ENCODE measurements around the gene TREM2. TPM values are rescaled to one million over a fixed set of nuclear protein-coding genes. Genes with fewer than 3 reads are reported as not detected.

TREM2 gene
- not detected in 2 replicates for total RNA-seq (2014; rRNA removed; shearing (Covaris generic); ENCODE audit: low replicate concordance)

- H3K79me2 ChIP-seq (ENCODE audit: low read length), result no peaks in the 10 kb centered on the region
- H3K4me1 ChIP-seq (ENCODE audit: low read length), result no peaks in the 10 kb centered on the region
- no peak within 1 kb of the TSS for H3K4me3 ChIP-seq (ENCODE audit: low read length)
- no peak within 1 kb of the TSS for H3K4me2 ChIP-seq (ENCODE audit: low read depth, low read length, poor library complexity, severe bottlenecking)
- no peak within 1 kb of the TSS for H3K27ac ChIP-seq (ENCODE audit: low read length)
- no peak for DNase-seq
- no peaks in the 10 kb centered on the region for H3K27me3 ChIP-seq (ENCODE audit: low read length)
- no peaks in the 10 kb centered on the region for H3K9me2 ChIP-seq (replicated peaks; ENCODE audit: insufficient read depth, low read length)
- H3K9me3 ChIP-seq (ENCODE audit: low read length), result no peaks in the 10 kb centered on the region
- H3K36me3 ChIP-seq (ENCODE audit: insufficient read depth, low read length), result no peaks in the 10 kb centered on the region
- no peak within 1 kb of the TSS for H2AFZ ChIP-seq (ENCODE audit: low read length)
- no peaks in the 10 kb centered on the region for H4K20me1 ChIP-seq (ENCODE audit: insufficient read depth, low read depth, low read length)
- H3K9ac ChIP-seq (ENCODE audit: low read length), result no peak within 1 kb of the TSS
These were observed at the start of gene TREM2 for GRCh38 chr6:41162687-41163418. TREM2 (minus strand) TSS chr6:41163116; CDS start chr6:41163082, 34 bp downstream.

- no peak overlapping the region for H2AFZ ChIP-seq (ENCODE audit: low read length)
These were observed 46.8 kb upstream of the TREM2 start for GRCh38 chr6:41209547-41210320.

GRCh38 chr6:41208439-41209106, 45.7 kb upstream of the TREM2 start:
- DNase-seq, result no peak
- H3K4me1 ChIP-seq (ENCODE audit: low read length), result no peaks in the 10 kb centered on the region
- no peak overlapping the region for H3K4me3 ChIP-seq (ENCODE audit: low read length)
- no peaks in the 10 kb centered on the region for H3K79me2 ChIP-seq (ENCODE audit: low read length)
- H3K36me3 ChIP-seq (ENCODE audit: insufficient read depth, low read length), result no peaks in the 10 kb centered on the region
- no peak overlapping the region for H2AFZ ChIP-seq (ENCODE audit: low read length)
- H3K27me3 ChIP-seq (ENCODE audit: low read length), result no peaks in the 10 kb centered on the region
- no peaks in the 10 kb centered on the region for H3K9me2 ChIP-seq (replicated peaks; ENCODE audit: insufficient read depth, low read length)
- H3K4me2 ChIP-seq (ENCODE audit: low read depth, low read length, poor library complexity, severe bottlenecking), result no peak overlapping the region
- H3K9ac ChIP-seq (ENCODE audit: low read length), result no peak overlapping the region
- no peaks in the 10 kb centered on the region for H4K20me1 ChIP-seq (ENCODE audit: insufficient read depth, low read depth, low read length)
- H3K27ac ChIP-seq (ENCODE audit: low read length), result no peak overlapping the region
- no peaks in the 10 kb centered on the region for H3K9me3 ChIP-seq (ENCODE audit: low read length)

More at GRCh38 chr6:41209547-41210320, 46.8 kb upstream of the TREM2 start:
- H3K9ac ChIP-seq (ENCODE audit: low read length), result no peak overlapping the region
- no peaks in the 10 kb centered on the region for H3K79me2 ChIP-seq (ENCODE audit: low read length)
- H3K4me3 ChIP-seq (ENCODE audit: low read length), result no peak overlapping the region
- H3K27me3 ChIP-seq (ENCODE audit: low read length), result no peaks in the 10 kb centered on the region
- H4K20me1 ChIP-seq (ENCODE audit: insufficient read depth, low read depth, low read length), result no peaks in the 10 kb centered on the region
- no peak for DNase-seq
- no peaks in the 10 kb centered on the region for H3K36me3 ChIP-seq (ENCODE audit: insufficient read depth, low read length)
- no peaks in the 10 kb centered on the region for H3K9me3 ChIP-seq (ENCODE audit: low read length)
- H3K27ac ChIP-seq (ENCODE audit: low read length), result no peak overlapping the region
- no peaks in the 10 kb centered on the region for H3K9me2 ChIP-seq (replicated peaks; ENCODE audit: insufficient read depth, low read length)
- H3K4me1 ChIP-seq (ENCODE audit: low read length), result no peaks in the 10 kb centered on the region
- H3K4me2 ChIP-seq (ENCODE audit: low read depth, low read length, poor library complexity, severe bottlenecking), result no peak overlapping the region

GRCh38 chr6:41204156-41204555, 41.2 kb upstream of the TREM2 start:
- Histone ChIP-seq H3K27me3 (ENCODE audit: low read length) (no peaks in the 10 kb centered on the region), H3K4me3 (ENCODE audit: low read length) (no peak overlapping the region), H3K27ac (ENCODE audit: low read length) (no peak overlapping the region), H3K79me2 (ENCODE audit: low read length) (no peaks in the 10 kb centered on the region), H3K4me1 (ENCODE audit: low read length) (no peaks in the 10 kb centered on the region), H3K36me3 (ENCODE audit: insufficient read depth, low read length) (no peaks in the 10 kb centered on the region), H3K9ac (ENCODE audit: low read length) (no peak overlapping the region), H3K9me3 (ENCODE audit: low read length) (no peaks in the 10 kb centered on the region), H3K4me2 (ENCODE audit: low read depth, low read length, poor library complexity, severe bottlenecking) (no peak overlapping the region), H2AFZ (ENCODE audit: low read length) (no peak overlapping the region), H3K9me2 (replicated peaks; ENCODE audit: insufficient read depth, low read length) (no peaks in the 10 kb centered on the region), H4K20me1 (ENCODE audit: insufficient read depth, low read depth, low read length) (no peaks in the 10 kb centered on the region)
- no peak for DNase-seq

- Histone ChIP-seq H3K79me2 (ENCODE audit: low read length) (no peaks in the 10 kb centered on the region), H3K4me2 (ENCODE audit: low read depth, low read length, poor library complexity, severe bottlenecking) (no peak overlapping the region), H3K36me3 (ENCODE audit: insufficient read depth, low read length) (no peaks in the 10 kb centered on the region), H3K9ac (ENCODE audit: low read length) (no peak overlapping the region), H3K9me3 (ENCODE audit: low read length) (no peaks in the 10 kb centered on the region), H3K27ac (ENCODE audit: low read length) (no peak overlapping the region), H3K4me1 (ENCODE audit: low read length) (no peaks in the 10 kb centered on the region), H3K9me2 (replicated peaks; ENCODE audit: insufficient read depth, low read length) (no peaks in the 10 kb centered on the region), H4K20me1 (ENCODE audit: insufficient read depth, low read depth, low read length) (no peaks in the 10 kb centered on the region), H2AFZ (ENCODE audit: low read length) (no peak overlapping the region), H3K4me3 (ENCODE audit: low read length) (no peak overlapping the region), H3K27me3 (ENCODE audit: low read length) (no peaks in the 10 kb centered on the region)
- DNase-seq, result no peak
These were observed 38.9 kb upstream of the TREM2 start for GRCh38 chr6:41201764-41202173.

- Histone ChIP-seq H2AFZ (ENCODE audit: low read length) (no peak within 1 kb of the TSS), H3K9me2 (replicated peaks; ENCODE audit: insufficient read depth, low read length) (no peaks in the 10 kb centered on the region), H3K36me3 (ENCODE audit: insufficient read depth, low read length) (no peaks in the 10 kb centered on the region), H3K4me1 (ENCODE audit: low read length) (no peaks in the 10 kb centered on the region), H3K79me2 (ENCODE audit: low read length) (no peaks in the 10 kb centered on the region), H3K27ac (ENCODE audit: low read length) (no peak within 1 kb of the TSS), H3K4me3 (ENCODE audit: low read length) (no peak within 1 kb of the TSS), H4K20me1 (ENCODE audit: insufficient read depth, low read depth, low read length) (no peaks in the 10 kb centered on the region), H3K27me3 (ENCODE audit: low read length) (no peaks in the 10 kb centered on the region), H3K9me3 (ENCODE audit: low read length) (no peaks in the 10 kb centered on the region), H3K9ac (ENCODE audit: low read length) (no peak within 1 kb of the TSS), H3K4me2 (ENCODE audit: low read depth, low read length, poor library complexity, severe bottlenecking) (no peak within 1 kb of the TSS)
- DNase-seq, result no peak
These were observed 38.2 kb upstream of the TREM2 start, which contains the start of gene TREML2 for GRCh38 chr6:41200901-41201763. TREML2 (minus strand) TSS chr6:41201149; CDS start chr6:41201008, 141 bp downstream.

- Histone ChIP-seq H3K9me2 (replicated peaks; ENCODE audit: insufficient read depth, low read length) (no peaks in the 10 kb centered on the region), H3K9me3 (ENCODE audit: low read length) (no peaks in the 10 kb centered on the region), H2AFZ (ENCODE audit: low read length) (no peak overlapping the region), H3K4me2 (ENCODE audit: low read depth, low read length, poor library complexity, severe bottlenecking) (no peak overlapping the region), H3K4me1 (ENCODE audit: low read length) (no peaks in the 10 kb centered on the region), H4K20me1 (ENCODE audit: insufficient read depth, low read depth, low read length) (no peaks in the 10 kb centered on the region), H3K79me2 (ENCODE audit: low read length) (no peaks in the 10 kb centered on the region), H3K27ac (ENCODE audit: low read length) (no peak overlapping the region), H3K4me3 (ENCODE audit: low read length) (no peak overlapping the region), H3K9ac (ENCODE audit: low read length) (no peak overlapping the region), H3K36me3 (ENCODE audit: insufficient read depth, low read length) (no peaks in the 10 kb centered on the region), H3K27me3 (ENCODE audit: low read length) (no peaks in the 10 kb centered on the region)
- no peak for DNase-seq
These were observed 37.5 kb upstream of the TREM2 start for GRCh38 chr6:41200296-41200900.
